Pancreas (tissue), 10 donors: ENCODE data around the gene CHPF. TPM values are rescaled to one million over a fixed set of nuclear protein-coding genes. Genes with fewer than 3 reads are reported as not detected.

Source experiments
- ATAC-seq, 4 donors: fragments of 200-7000 bp; cut with Tn5 transposase; one replicate each; pipeline versions ENCODE4 v1.8.0 to v1.9.1; 2020; ENCODE audit warnings: mild to moderate bottlenecking in 4 of 4, moderate library complexity in 4 of 4
- DNase-seq, 6 donors: peaks; one replicate each; pipeline ENCODE4 v3.0.0-alpha.2; 2020
- FAIRE-seq: peaks from 2 replicates; lab custom pipeline; 2012; peaks lifted over from hg19 to GRCh38; lab: Jason Lieb, UNC
- H3K27ac ChIP-seq, 4 donors: fragments of 200-600 bp; sonication (generic); 1 replicate in 3 of 4; 2 replicates in 1 of 4; pipeline versions ENCODE4 v1.5.0 to v1.8.0; 2020
- H3K27me3 ChIP-seq, 4 donors: fragments of 200-600 bp; one replicate each; pipeline ENCODE4 v1.8.0; 2021
- H3K36me3 ChIP-seq, 3 donors: fragments of 200-600 bp; sonication (generic) in 1 of 3; one replicate each; pipeline versions ENCODE4 v1.5.0 to v1.8.0; 2020 to 2021
- H3K4me1 ChIP-seq, 3 donors: fragments of 200-600 bp; one replicate each; pipeline ENCODE4 v1.8.0; 2021
- H3K4me3 ChIP-seq, 4 donors: fragments of 200-600 bp; sonication (generic) in 2 of 4; one replicate each; pipeline versions ENCODE4 v1.5.0 to v1.8.0; 2020 to 2021
- H3K9me3 ChIP-seq, 4 donors: fragments of 200-600 bp; one replicate each; pipeline ENCODE4 v1.8.0; 2021
- CTCF ChIP-seq, 4 donors: fragments of 200-600 bp; sonication (generic) in 3 of 4; IDR thresholded peaks; one replicate each; pipeline versions ENCODE4 v1.5.0 to v1.8.0; 2021; ENCODE audit warnings: antibody characterized with exemption in 4 of 4
- whole genome bisulfite sequencing, 2 donors: extraction: QIAGEN DNeasy Blood & Tissue Kit; methylation state at CpG; one replicate each; pipeline ENCODE4 v1.1.7; 2013; 5-methylcytosine and 5-hydroxymethylcytosine counted together
- intact Hi-C, 3 donors: fragments of 100-400 bp; cut with DNase I; formaldehyde crosslinking; loops; one replicate each; pipeline versions ENCODE4 v1.11.1 to v1.14.2; 2022
- polyA plus RNA-seq, 2 donors: library from polyadenylated mRNA; stranded (reverse); fragments of 200-250 nt; gene quantifications; one replicate each; pipeline ENCODE4 v1.2.3, GENCODE V29; 2013
- total RNA-seq, 6 donors: library from RNA; stranded (reverse); fragmentation: NEBNext Ultra II Directional in 4 of 6; extraction: Animal tissue kit (Norgen Biotek cat#: 25700) in 4 of 6; gene quantifications; one replicate each; pipeline versions ENCODE4 v1.2.1 to v1.2.4, GENCODE V29; 2021 to 2023
- donor health status: healthy with polysubstance abuse.
- donor health status: DM: no; HTN: no; CAD: no; lungs with moderate emphysema.
- donor health status: DM: no; HTN: no; CAD: no.
- donor health status: control.
- donor health status: control.
- donor health status: Bipolar disorder and iron deficiency.
- donor health status: DM: yes; HTN: yes; CAD: no.
- donor health status: DM: no; HTN: no; CAD: no.
- donor health status: DM: no; HTN: no; CAD: no.
- donor health status: DM: yes; HTN: yes; CAD: no.

The CHPF gene
- total and polyA plus RNA-seq, 8 donors, result 55.1 to 105 (median 68.5) TPM

DNA sequence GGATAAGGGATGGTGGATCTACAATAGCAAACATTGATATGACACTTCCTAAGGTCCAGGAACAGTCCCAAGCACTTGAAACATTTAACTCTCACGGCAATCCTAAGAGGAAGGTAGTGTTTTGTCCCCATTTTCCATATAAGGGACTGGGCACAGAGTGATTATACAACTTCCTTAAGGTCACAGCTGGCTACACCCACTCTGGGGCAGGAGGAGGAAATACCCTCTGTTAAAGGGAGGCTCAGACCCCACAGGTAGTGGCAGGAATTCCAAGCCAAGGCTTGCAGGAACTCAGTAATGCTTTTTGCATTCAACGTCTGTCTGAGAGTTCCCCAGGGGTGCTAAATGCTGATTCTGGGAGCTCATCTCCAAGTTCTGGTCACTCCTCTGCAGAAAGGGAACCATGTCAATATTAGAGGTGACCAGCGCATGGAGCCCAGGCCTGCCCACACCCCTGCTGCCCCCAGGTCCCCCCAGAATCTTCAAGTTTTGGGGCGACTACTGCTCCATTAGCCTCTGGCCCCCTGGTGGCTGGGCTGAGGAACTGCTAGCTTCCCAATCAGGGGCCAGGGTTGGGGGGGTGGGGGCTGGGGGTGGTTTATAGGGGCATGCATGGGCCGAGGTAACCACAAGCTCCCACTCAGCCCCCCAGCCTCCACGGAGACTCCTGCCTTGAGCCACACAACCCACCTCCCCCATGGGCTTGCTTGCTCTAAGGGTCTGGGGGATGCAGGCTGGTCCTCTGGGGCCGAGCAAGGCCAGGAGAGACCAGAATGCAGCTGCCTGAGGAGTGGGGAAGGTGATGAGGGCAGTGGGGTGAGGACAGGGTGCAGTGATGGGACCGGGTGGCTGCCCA lies 16.7 kb upstream of the CHPF start:
- WGBS, 2 donors, result 35 to 41% methylated on average over 8 of the region's 8 CpGs
- ATAC-seq (peak; percentile 9 to 64 (median 30)), FAIRE-seq (no peak), DNase-seq (peak in 2 of 6 donors; percentile 15 to 68)
- Histone ChIP-seq H3K4me3 (no peak overlapping the region), H3K4me1 (no peaks in the 10 kb centered on the region), H3K27me3 (no peaks in the 10 kb centered on the region), H3K36me3 (peaks cover 0 to 7% (median 6%) of the 10 kb centered on the region in 3 donors), H3K27ac (no peak overlapping the region), H3K9me3 (no peaks in the 10 kb centered on the region)
- TF ChIP-seq CTCF (IDR thresholded peaks at IDR 0.05), result peak; percentile 55 to 79 (median 70)
- intact Hi-C loops, result no loop called here

DNA sequence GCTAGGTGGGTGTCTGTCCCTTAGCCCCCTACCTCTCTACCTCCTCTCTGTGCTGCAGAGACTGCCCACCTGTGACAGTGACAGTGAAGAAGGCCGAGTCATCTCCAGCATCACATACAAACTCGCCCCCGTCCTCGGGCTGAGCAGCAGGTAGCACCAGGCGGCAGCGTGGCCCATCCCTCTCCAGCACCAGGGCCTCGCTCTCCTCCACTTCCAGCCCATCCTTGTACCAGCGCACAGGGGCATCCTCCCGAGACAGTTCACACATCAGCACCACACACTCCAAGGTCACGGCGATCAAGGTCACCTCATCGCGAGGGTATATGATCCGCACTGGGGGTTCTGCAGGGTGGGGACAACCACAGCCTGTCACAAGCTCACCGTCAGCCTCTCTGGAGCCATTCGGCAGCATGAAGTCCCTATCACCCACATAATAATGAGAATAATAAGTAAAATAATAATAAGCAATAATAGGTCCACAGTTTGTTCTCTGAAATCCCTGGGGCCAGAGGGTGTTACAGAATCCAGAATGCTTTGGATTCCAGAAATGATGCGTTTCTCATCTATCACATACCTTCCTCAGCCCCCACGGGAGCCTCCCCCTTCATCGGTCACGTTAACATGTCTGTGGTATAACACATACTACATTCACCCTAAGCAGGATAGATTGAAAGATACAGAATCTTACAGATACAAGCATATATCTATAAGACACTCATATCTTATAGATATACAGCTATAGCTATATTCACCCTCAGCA lies 15.7 kb upstream of the CHPF start:
- Histone ChIP-seq H3K27ac (no peak overlapping the region), H3K4me3 (no peak overlapping the region), H3K4me1 (no peaks in the 10 kb centered on the region), H3K9me3 (no peaks in the 10 kb centered on the region), H3K36me3 (peaks cover 0 to 5% (median 2%) of the 10 kb centered on the region in 3 donors), H3K27me3 (no peaks in the 10 kb centered on the region)
- DNase-seq, result peak in 2 of 6 donors; percentile 12 to 36
- no peak for FAIRE-seq
- no peak for TF ChIP-seq CTCF (IDR thresholded peaks at IDR 0.05)
- no peak for ATAC-seq
- intact Hi-C loops, result no loop called here
- WGBS, 2 donors, result 83 to 85% methylated on average over 19 to 20 of the region's 20 CpGs

- ATAC-seq (peak; percentile 57 to 76 (median 72)), DNase-seq (peak in 4 of 6 donors; percentile 54 to 79 (median 72)), FAIRE-seq (no peak)
- Histone ChIP-seq H3K27me3 (no peaks in the 10 kb centered on the region), H3K4me3 (no peak overlapping the region), H3K27ac (no peak overlapping the region), H3K9me3 (no peaks in the 10 kb centered on the region), H3K36me3 (peaks cover 0 to 2% (median 0%) of the 10 kb centered on the region in 3 donors), H3K4me1 (peaks cover 0 to 2% (median 0%) of the 10 kb centered on the region in 3 donors)
- intact Hi-C loops, result no loop called here
- 87 to 89% methylated on average over 25 of the region's 25 CpGs for WGBS, 2 donors
- TF ChIP-seq CTCF (IDR thresholded peaks at IDR 0.05), result no peak
Measured at GRCh38 chr2:219557791-219558785, 14.5 kb upstream of the CHPF start.

DNA sequence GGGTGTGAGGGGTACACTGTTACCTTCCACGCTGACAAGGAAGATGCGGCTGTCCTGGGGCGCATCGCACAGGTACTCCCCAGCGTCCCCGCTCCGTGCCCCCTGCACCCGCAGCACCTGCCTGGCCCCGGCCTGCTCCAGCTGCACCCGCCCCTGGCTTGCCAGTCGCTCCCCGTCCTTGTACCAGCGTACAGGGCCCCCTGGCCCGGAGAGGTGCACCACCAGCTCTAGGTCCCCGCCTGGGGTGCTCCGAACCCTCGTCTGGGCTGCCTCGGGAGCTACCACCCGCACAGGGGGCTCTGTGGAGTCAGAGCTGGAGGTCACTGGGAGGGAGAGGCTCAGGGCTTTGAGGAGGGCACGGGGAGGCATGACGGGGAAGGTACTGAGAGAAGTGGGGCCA lies 13.7 kb upstream of the CHPF start:
- Histone ChIP-seq H3K9me3 (no peaks in the 10 kb centered on the region), H3K27ac (no peak overlapping the region), H3K36me3 (no peaks in the 10 kb centered on the region), H3K27me3 (no peaks in the 10 kb centered on the region), H3K4me1 (peaks cover 0 to 5% (median 0%) of the 10 kb centered on the region in 3 donors), H3K4me3 (no peak overlapping the region)
- no peak for TF ChIP-seq CTCF (IDR thresholded peaks at IDR 0.05)
- peak in 1 of 6 donors; percentile 79 for DNase-seq
- no peak for FAIRE-seq
- intact Hi-C loops, result no loop called here
- 91 to 94% methylated on average over 18 to 21 of the region's 21 CpGs for WGBS, 2 donors
- ATAC-seq, result no peak
